ENCODE measurements around the gene ZNF512B.

DNA sequence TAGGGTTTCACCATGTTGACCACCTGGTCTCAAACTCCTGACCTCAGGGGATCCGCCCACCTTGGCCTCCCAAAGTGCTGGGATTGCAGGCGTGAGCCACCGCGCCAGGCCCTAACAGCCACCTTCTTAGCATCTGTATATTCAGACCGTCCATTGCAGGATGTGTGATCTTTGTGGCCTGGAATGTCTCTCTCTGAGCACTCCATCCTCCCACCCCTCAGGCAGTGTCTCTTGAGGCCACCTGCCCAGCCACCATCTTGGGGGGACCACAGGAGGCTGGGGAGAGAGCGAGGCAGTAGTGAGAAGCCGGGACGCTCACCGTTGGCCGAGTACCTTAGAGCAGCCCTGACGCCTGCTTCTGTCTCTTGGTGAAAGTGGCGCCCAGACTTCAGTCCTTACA, 56.0 kb downstream of the ZNF512B start:
- TF ChIP-seq, protein P1, sequence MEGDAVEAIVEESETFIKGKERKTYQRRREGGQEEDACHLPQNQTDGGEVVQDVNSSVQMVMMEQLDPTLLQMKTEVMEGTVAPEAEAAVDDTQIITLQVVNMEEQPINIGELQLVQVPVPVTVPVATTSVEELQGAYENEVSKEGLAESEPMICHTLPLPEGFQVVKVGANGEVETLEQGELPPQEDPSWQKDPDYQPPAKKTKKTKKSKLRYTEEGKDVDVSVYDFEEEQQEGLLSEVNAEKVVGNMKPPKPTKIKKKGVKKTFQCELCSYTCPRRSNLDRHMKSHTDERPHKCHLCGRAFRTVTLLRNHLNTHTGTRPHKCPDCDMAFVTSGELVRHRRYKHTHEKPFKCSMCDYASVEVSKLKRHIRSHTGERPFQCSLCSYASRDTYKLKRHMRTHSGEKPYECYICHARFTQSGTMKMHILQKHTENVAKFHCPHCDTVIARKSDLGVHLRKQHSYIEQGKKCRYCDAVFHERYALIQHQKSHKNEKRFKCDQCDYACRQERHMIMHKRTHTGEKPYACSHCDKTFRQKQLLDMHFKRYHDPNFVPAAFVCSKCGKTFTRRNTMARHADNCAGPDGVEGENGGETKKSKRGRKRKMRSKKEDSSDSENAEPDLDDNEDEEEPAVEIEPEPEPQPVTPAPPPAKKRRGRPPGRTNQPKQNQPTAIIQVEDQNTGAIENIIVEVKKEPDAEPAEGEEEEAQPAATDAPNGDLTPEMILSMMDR (IDR thresholded peaks at IDR 0.05; ENCODE audit: low read depth, low read length, poor library complexity, severe bottlenecking): no peak
- no peak for TF ChIP-seq EZH2phosphoT487 (IDR thresholded peaks at IDR 0.05; ENCODE audit: borderline replicate concordance, low read length)
